Hepatocyte (in vitro differentiated cells): ENCODE results near the gene CABLES2. TPM values are rescaled to one million over a fixed set of nuclear protein-coding genes. Genes with fewer than 3 reads are reported as not detected.

Experiments
- DNase-seq: peaks from one replicate; pipeline ENCODE4 v3.0.0-alpha.2; 2016; ENCODE audit warnings: low spot score
- H2AFZ ChIP-seq: fragments of 200-600 bp; sonication (generic); 2 replicates; pipeline ENCODE4 v1.6.0; 2016; ENCODE audit warnings: antibody characterized with exemption, mild to moderate bottlenecking
- H3K27ac ChIP-seq: fragments of 200-600 bp; sonication (generic); 2 replicates; pipeline ENCODE4 v1.5.1; 2016; ENCODE audit warnings: mild to moderate bottlenecking
- H3K27me3 ChIP-seq: fragments of 200-600 bp; sonication (generic); 2 replicates; pipeline ENCODE4 v1.6.1; 2016
- H3K36me3 ChIP-seq: fragments of 200-600 bp; sonication (generic); replicated peaks from 2 replicates; pipeline ENCODE4 v1.5.1; 2016; ENCODE audit warnings: low read depth; ENCODE audit not compliant: insufficient read depth
- H3K4me1 ChIP-seq: fragments of 200-600 bp; sonication (generic); 2 replicates; pipeline ENCODE4 v1.5.1; 2016; ENCODE audit warnings: mild to moderate bottlenecking, moderate library complexity; ENCODE audit not compliant: insufficient read depth
- H3K4me2 ChIP-seq: fragments of 200-600 bp; sonication (generic); 2 replicates; pipeline ENCODE4 v1.6.0; 2016
- H3K4me3 ChIP-seq: fragments of 200-600 bp; sonication (generic); 2 replicates; pipeline ENCODE4 v1.5.1; 2016; ENCODE audit warnings: mild to moderate bottlenecking
- H3K79me2 ChIP-seq: fragments of 200-600 bp; sonication (generic); 2 replicates; pipeline ENCODE4 v1.6.0; 2017; ENCODE audit warnings: mild to moderate bottlenecking
- H3K9me2 ChIP-seq: fragments of 200-600 bp; sonication (generic); replicated peaks from 2 replicates; pipeline ENCODE4 v1.6.0; 2017; ENCODE audit warnings: mild to moderate bottlenecking; ENCODE audit not compliant: insufficient read depth
- H3K9me3 ChIP-seq: fragments of 200-600 bp; sonication (generic); 2 replicates; pipeline ENCODE4 v1.5.1; 2016; ENCODE audit warnings: low read depth, mild to moderate bottlenecking
- H4K20me1 ChIP-seq: fragments of 200-600 bp; sonication (generic); 2 replicates; pipeline ENCODE4 v1.6.0; 2016; ENCODE audit warnings: mild to moderate bottlenecking; ENCODE audit not compliant: insufficient read depth, poor library complexity, severe bottlenecking
- CTCF ChIP-seq: fragments of 200-600 bp; sonication (generic); IDR thresholded peaks from 2 replicates; pipeline ENCODE4 v1.5.1; 2016; ENCODE audit warnings: antibody characterized with exemption, mild to moderate bottlenecking; ENCODE audit not compliant: poor library complexity
- EZH2 ChIP-seq: fragments of 200-600 bp; sonication (generic); IDR thresholded peaks from 2 replicates; pipeline ENCODE4 v1.6.1; 2016; ENCODE audit warnings: antibody characterized with exemption, mild to moderate bottlenecking, borderline replicate concordance
- EZH2phosphoT487 ChIP-seq: fragments of 200-600 bp; sonication (generic); IDR thresholded peaks from one replicate; pipeline ENCODE4 v1.6.1; 2018; ENCODE audit warnings: antibody characterized with exemption, mild to moderate bottlenecking, low read depth, moderate library complexity; ENCODE audit not compliant: unreplicated experiment, severe bottlenecking
- WGBS: methylation state at CpG from one replicate; pipeline ENCODE4 v1.1.6; 2016; ENCODE audit warnings: low lambda C conversion rate; ENCODE audit errors: missing lambda C conversion rate; 5-methylcytosine and 5-hydroxymethylcytosine counted together
- polyA plus RNA-seq: library from polyadenylated mRNA; unstranded; fragments of >200 nt; fragmentation: Nextera tagmentation; extraction: Ambion mirVana; gene quantifications from 2 replicates; pipeline ENCODE4 v1.2.1, GENCODE V29; 2016
- total RNA-seq: library from RNA; depleted of rRNA; stranded (reverse); fragments of >200 nt; gene quantifications from 2 replicates; pipeline ENCODE4 v1.2.3, GENCODE V29; 2014

The CABLES2 gene
- total and polyA plus RNA-seq, 2 experiments from 2014 or later = 8.6 to 19.1 TPM

GRCh38 chr20:62348604-62349003, 58.5 kb downstream of the CABLES2 start:
- Histone ChIP-seq H4K20me1 (peaks cover 3% of the 10 kb centered on the region), H3K36me3 (no peaks in the 10 kb centered on the region), H2AFZ (no peak overlapping the region), H3K27ac (no peak overlapping the region), H3K9me3 (no peaks in the 10 kb centered on the region), H3K79me2 (peaks cover 9% of the 10 kb centered on the region), H3K27me3 (no peaks in the 10 kb centered on the region), H3K4me3 (no peak overlapping the region), H3K4me2 (no peak overlapping the region), H3K9me2 (no peaks in the 10 kb centered on the region), H3K4me1 (peaks cover 16% of the 10 kb centered on the region)
- WGBS = 100% methylated on average over 1 of the region's 1 CpG
- no peak for TF ChIP-seq EZH2phosphoT487
- TF ChIP-seq CTCF = no peak
- no peak for TF ChIP-seq EZH2
- no peak for DNase-seq

GRCh38 chr20:62347445-62347844, 59.6 kb downstream of the CABLES2 start:
- TF ChIP-seq CTCF = no peak
- TF ChIP-seq EZH2 = no peak
- no peak for TF ChIP-seq EZH2phosphoT487
- Histone ChIP-seq H2AFZ (no peak overlapping the region), H3K36me3 (no peaks in the 10 kb centered on the region), H3K9me2 (no peaks in the 10 kb centered on the region), H3K9me3 (no peaks in the 10 kb centered on the region), H3K79me2 (no peaks in the 10 kb centered on the region), H3K4me1 (peaks cover 11% of the 10 kb centered on the region), H4K20me1 (no peaks in the 10 kb centered on the region), H3K27me3 (no peaks in the 10 kb centered on the region), H3K4me2 (no peak overlapping the region), H3K27ac (no peak overlapping the region), H3K4me3 (no peak overlapping the region)
- no peak for DNase-seq
- 82% methylated on average over 9 of the region's 9 CpGs for WGBS

GRCh38 chr20:62347151-62347404, 60.0 kb downstream of the CABLES2 start:
- Histone ChIP-seq H3K27ac (no peak overlapping the region), H3K36me3 (no peaks in the 10 kb centered on the region)
- WGBS = 95% methylated on average over 10 of the region's 10 CpGs

More at GRCh38 chr20:62347151-62347404, 60.0 kb downstream of the CABLES2 start:
- Histone ChIP-seq H2AFZ (no peak overlapping the region), H3K4me3 (no peak overlapping the region), H4K20me1 (no peaks in the 10 kb centered on the region), H3K27me3 (no peaks in the 10 kb centered on the region), H3K9me3 (no peaks in the 10 kb centered on the region), H3K4me1 (peaks cover 11% of the 10 kb centered on the region), H3K9me2 (no peaks in the 10 kb centered on the region), H3K4me2 (no peak overlapping the region), H3K79me2 (no peaks in the 10 kb centered on the region)
- TF ChIP-seq EZH2 (no peak), EZH2phosphoT487 (no peak), CTCF (no peak)
- DNase-seq = no peak
